ENCODE data around the gene PEAR1. TPM values are rescaled to one million over a fixed set of nuclear protein-coding genes. Genes with fewer than 3 reads are reported as not detected.

The PEAR1 gene
- total RNA-seq, 1 donor from 2014 or later: 9.9 TPM

DNA sequence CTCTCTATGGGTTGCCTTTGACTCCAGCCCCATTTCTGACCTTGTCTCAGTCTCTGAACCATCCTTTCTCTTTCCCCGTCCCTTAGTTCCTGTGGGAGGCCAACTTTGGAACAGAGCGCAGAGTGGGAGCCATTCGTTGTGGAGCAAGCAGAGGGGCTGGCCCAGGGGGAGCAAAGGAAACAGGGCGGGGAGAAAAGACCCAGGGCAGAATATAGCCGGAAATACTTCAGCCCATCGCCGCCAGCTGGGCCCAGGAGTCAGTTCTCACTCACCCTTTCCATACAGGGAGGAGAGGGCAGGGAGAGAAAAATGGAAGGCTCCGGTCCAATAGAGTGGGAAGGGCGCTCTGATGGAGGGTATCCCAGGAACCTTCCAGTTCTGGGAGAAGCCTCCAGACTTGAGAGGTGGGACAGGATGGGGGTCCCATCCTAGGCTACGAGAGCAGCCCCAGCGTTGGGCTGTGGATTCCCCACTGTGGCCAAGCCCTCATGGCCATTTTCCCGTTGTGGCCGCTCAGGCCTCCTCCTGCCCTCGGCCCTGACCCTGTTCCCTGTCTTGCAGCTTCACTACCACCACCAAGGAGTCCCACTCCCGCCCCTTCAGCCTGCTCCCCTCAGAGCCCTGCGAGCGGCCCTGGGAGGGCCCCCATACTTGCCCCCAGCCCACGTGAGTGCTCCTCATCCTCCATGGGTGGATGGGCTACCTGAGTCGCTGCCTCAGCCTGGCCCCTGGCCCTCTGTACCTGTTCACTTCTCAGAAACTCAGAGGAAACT, 10.9 kb downstream of the PEAR1 start:
- TF ChIP-seq, protein P1, sequence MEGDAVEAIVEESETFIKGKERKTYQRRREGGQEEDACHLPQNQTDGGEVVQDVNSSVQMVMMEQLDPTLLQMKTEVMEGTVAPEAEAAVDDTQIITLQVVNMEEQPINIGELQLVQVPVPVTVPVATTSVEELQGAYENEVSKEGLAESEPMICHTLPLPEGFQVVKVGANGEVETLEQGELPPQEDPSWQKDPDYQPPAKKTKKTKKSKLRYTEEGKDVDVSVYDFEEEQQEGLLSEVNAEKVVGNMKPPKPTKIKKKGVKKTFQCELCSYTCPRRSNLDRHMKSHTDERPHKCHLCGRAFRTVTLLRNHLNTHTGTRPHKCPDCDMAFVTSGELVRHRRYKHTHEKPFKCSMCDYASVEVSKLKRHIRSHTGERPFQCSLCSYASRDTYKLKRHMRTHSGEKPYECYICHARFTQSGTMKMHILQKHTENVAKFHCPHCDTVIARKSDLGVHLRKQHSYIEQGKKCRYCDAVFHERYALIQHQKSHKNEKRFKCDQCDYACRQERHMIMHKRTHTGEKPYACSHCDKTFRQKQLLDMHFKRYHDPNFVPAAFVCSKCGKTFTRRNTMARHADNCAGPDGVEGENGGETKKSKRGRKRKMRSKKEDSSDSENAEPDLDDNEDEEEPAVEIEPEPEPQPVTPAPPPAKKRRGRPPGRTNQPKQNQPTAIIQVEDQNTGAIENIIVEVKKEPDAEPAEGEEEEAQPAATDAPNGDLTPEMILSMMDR (IDR thresholded peaks at IDR 0.05): no peak
- Mint-ChIP-seq H3K27ac (ENCODE audit: unreplicated experiment) (no peak overlapping the region), H3K36me3 (ENCODE audit: low read depth) (peaks cover 1% of the 10 kb centered on the region), H3K4me1 (ENCODE audit: low read depth) (peaks cover 18% of the 10 kb centered on the region), H3K4me3 (ENCODE audit: unreplicated experiment) (no peak overlapping the region), H3K9me3 (ENCODE audit: low read depth) (no peaks in the 10 kb centered on the region), H3K27me3 (ENCODE audit: low read depth) (peaks cover 2% of the 10 kb centered on the region)
- peak; percentile 62 for DNase-seq (ENCODE audit: low spot score)

DNA sequence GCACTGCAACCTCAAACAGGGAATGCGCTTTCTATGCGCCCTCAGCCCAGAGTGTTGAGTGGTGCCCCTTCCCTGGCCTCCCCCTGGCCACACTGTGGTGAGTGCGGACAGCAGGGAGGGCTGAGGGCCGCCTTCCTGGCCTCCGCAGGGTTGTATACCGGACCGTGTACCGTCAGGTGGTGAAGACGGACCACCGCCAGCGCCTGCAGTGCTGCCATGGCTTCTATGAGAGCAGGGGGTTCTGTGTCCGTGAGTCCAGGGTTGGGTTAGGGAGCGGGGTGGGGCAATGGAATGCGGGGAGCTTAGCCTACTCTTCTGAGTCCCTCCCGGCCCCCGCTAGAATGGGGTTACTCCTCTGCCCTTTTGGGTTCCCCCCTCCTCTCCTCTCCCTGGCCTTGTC, 11.7 kb downstream of the PEAR1 start:
- H3K27ac Mint-ChIP-seq (ENCODE audit: unreplicated experiment): no peak overlapping the region
- peaks cover 2% of the 10 kb centered on the region for H3K27me3 Mint-ChIP-seq (ENCODE audit: low read depth)
- no peak overlapping the region for H3K4me3 Mint-ChIP-seq (ENCODE audit: unreplicated experiment)
- TF ChIP-seq, protein P1 (IDR thresholded peaks at IDR 0.05): no peak
- H3K36me3 Mint-ChIP-seq (ENCODE audit: low read depth): peaks cover 1% of the 10 kb centered on the region
- DNase-seq (ENCODE audit: low spot score): peak; percentile 77
- H3K9me3 Mint-ChIP-seq (ENCODE audit: low read depth): no peaks in the 10 kb centered on the region
- peaks cover 18% of the 10 kb centered on the region for H3K4me1 Mint-ChIP-seq (ENCODE audit: low read depth)

- H3K36me3 Mint-ChIP-seq (ENCODE audit: low read depth): peaks cover 1% of the 10 kb centered on the region
- H3K4me3 Mint-ChIP-seq (ENCODE audit: unreplicated experiment): no peak overlapping the region
- TF ChIP-seq, protein P1 (IDR thresholded peaks at IDR 0.05): no peak
- peaks cover 2% of the 10 kb centered on the region for H3K27me3 Mint-ChIP-seq (ENCODE audit: low read depth)
- H3K4me1 Mint-ChIP-seq (ENCODE audit: low read depth): peaks cover 18% of the 10 kb centered on the region
- H3K27ac Mint-ChIP-seq (ENCODE audit: unreplicated experiment): peak overlapping the region; percentile 24
- DNase-seq (ENCODE audit: low spot score): peak; percentile 39
- H3K9me3 Mint-ChIP-seq (ENCODE audit: low read depth): no peaks in the 10 kb centered on the region
These were observed 12.1 kb downstream of the PEAR1 start for GRCh38 chr1:156905651-156906050.

GRCh38 chr1:156906206-156906906, 12.8 kb downstream of the PEAR1 start:
- no peaks in the 10 kb centered on the region for H3K9me3 Mint-ChIP-seq (ENCODE audit: low read depth)
- no peak overlapping the region for H3K4me3 Mint-ChIP-seq (ENCODE audit: unreplicated experiment)
- peaks cover 2% of the 10 kb centered on the region for H3K27me3 Mint-ChIP-seq (ENCODE audit: low read depth)
- no peak overlapping the region for H3K27ac Mint-ChIP-seq (ENCODE audit: unreplicated experiment)
- H3K4me1 Mint-ChIP-seq (ENCODE audit: low read depth): peaks cover 18% of the 10 kb centered on the region
- peaks cover 1% of the 10 kb centered on the region for H3K36me3 Mint-ChIP-seq (ENCODE audit: low read depth)
- TF ChIP-seq, protein P1 (IDR thresholded peaks at IDR 0.05): no peak
- peak; percentile 82 for DNase-seq (ENCODE audit: low spot score)

DNA sequence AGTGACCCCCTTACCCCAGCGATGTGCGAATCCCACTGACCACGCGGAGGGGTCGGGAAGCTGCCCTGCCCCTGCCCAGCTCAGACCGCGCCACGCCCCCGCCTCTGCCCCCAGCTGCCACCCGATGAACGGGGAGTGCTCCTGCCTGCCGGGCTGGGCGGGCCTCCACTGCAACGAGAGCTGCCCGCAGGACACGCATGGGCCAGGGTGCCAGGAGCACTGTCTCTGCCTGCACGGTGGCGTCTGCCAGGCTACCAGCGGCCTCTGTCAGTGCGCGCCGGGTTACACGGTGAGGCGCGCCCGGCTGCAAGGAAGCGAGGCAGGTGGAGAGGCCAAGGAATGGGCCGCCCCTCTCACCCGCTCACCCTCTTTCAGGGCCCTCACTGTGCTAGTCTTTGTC, 15.0 kb downstream of the PEAR1 start:
- TF ChIP-seq, protein P1 (IDR thresholded peaks at IDR 0.05): no peak
- peak; percentile 88 for DNase-seq (ENCODE audit: low spot score)
- Mint-ChIP-seq H3K36me3 (ENCODE audit: low read depth) (peaks cover 1% of the 10 kb centered on the region), H3K27ac (ENCODE audit: unreplicated experiment) (no peak overlapping the region), H3K9me3 (ENCODE audit: low read depth) (no peaks in the 10 kb centered on the region), H3K4me1 (ENCODE audit: low read depth) (peaks cover 5% of the 10 kb centered on the region), H3K27me3 (ENCODE audit: low read depth) (no peaks in the 10 kb centered on the region), H3K4me3 (ENCODE audit: unreplicated experiment) (no peak overlapping the region)
